Retina (tissue), 1 donor: ENCODE results near the gene GLYATL3.
"Not testable (repeated sequence)": the region's sequence is repeated elsewhere in the genome, so short reads cannot be mapped to it uniquely, and the experiment has no call there.

Experiments used
- DNase-seq: peaks from one replicate; pipeline ENCODE4 v3.0.0-alpha.2; 2016

Gene GLYATL3

DNA sequence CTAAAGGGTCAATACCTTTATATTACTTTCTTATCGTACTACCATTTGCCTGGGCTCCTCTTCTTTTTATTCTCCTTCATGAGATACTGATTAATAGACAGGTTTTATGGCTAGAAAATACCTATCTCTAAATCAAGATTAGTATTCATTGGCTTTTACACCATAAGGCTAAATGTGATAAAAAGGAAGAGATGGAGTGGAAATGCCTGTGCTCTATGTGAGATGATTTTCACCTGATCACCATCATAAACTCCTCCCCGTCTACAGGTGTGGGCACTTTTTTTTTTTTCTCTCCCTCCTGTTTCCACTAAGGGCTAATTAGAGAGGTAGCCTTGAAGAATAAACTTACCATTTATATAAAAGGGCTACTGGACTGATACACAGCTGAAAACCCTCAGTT is at the start of gene GLYATL3:
Gene GLYATL3, plus strand, starts transcription at position 301 of the 400 bp plus-strand sequence. CDS start 12,068 bp downstream, outside the sequence.
- no peak for DNase-seq

DNA sequence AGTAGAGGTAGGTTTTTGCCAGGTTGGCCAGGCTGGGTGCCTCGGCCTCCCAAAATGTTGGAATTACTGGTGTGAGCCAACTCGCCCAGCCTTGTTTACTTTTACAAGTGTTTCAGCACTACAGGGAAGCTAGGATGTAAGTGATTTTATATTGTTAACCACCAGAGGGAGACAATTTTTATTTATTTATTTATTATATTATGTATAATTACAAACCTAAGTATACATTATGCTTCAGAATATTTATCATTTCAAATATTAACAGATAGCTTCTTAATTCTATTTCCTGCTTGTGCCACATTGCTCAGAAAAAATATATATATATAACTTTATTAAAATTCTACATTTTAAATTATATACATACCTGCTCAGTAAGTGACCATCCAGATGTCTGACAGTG is 46.5 kb upstream of the GLYATL3 start:
- no peak for DNase-seq

DNA sequence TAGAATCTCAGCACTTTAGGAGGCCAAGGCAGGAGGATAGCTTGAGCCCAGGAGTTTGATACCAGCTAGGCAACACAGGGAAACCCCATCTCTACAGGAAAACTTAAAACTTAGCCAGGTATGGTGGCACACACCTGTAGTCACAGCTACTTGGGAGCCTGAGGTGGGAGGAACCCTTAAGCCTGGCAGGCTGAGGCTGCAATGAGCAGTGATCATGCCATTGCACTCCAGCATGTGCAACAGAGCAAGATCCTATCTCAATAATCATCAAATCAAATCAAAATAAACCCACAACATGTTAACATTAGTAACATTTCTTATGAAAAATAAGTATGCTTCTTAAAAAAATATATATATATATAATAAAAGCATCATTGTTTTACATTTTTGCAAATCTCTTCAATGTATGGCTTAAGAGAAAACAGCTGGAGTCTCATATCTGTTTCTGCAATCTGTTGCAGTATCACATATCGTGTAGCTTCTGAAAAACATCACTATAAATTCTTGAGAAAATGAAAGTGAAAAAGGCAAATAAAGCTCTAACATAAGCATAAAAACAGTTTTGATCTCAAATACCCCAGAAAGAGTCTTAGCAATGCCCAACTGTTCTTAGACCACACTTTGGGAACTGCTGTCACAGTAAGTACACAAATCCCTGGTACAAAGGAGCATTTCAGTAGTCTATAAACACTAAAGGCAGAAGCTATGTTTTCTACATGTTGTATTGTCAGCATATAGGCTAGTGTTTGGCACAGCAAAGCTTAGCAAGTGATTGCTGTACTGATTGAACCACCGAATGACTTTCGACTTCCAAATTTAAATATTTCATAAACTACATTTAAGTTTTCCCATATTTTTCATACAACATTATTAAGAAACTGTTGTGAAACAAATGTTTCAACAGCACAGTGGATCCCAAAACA is 44.7 kb upstream of the GLYATL3 start:
- DNase-seq, result no peak

DNA sequence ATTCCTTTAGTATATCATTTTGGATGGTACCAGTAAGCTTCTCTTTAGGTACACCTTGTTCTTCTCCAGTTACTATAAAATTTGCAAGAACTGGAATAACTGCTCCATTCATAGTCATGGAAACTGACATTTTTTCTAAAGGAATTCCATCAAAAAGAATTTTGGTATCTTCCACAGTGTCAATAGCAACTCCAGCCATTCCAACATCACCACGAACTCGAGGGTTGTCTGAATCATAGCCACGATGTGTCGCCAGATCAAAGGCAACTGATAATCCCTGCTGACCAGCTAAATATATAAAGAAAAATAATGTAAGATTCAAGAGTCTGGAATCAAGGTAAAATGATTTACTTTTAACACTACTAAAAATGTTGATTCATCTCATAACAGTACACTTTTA is 42.0 kb upstream of the GLYATL3 start:
- DNase-seq, result no peak

DNA sequence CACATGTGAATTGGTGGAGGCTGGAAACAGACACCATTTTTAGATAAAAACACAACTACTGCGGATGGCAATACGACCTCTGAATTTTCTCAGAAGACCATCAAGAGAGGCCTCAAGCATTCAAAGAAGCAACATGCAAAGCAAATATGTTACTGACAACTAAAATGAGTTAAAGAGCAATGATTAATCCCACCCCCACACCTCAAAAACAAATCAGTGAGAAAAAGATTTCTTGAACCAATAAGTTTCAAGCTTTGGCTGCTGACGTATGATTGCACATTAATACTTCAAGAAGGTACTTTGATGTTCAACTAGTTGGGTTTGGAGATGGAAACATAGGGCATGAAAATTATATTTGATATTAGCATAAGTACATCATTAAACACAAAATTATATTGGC is 37.7 kb upstream of the GLYATL3 start:
- peak; percentile 1 for DNase-seq

DNA sequence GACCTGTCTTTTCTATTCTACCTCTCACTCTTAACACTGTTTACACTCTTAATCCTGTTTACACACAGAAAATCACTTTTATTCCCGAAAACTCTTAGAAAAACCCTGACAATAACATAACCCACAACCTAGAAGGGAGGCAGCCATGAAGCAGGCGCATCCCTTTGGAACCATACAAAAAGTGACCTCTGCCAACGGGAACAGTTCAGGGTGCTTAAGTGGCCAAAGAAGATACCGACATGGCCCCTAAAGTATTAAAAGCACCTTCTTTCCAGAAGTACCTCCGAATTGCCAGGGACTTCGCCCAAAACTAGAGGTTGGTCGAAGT is 37.2 kb upstream of the GLYATL3 start:
- DNase-seq, result no peak

DNA sequence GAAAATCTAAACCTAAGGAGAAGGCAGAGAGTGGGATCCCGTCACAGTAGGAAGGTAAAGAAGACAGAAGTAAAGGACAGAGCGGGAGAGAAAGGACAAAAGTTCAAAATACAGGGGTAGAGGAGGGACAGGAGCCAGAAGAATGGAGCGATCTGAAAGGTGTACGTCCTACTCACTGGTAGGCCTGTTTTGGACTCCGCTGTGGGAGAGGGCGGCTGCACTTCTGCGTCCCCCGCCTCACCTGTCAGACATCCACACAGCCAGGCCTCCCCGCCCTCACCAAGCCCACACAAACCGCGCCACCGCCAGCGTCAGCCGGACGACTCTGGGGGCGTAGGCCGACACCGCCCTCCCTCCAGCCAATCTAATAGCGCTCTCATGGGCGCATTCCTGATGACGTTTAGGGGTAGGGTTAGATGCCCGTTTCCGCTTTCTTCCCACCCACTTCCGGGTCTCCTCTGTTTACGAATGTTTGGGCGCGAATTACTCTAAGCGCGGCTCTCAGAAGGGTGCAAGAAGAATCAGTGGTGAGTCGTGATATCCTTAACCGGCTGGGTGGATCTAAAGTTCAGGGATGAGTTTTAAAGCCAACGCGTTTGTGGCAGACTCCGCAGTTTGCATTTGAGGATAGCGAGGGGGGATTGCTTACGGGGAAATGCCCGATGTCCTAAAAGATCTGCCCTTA is 36.7 kb upstream of the GLYATL3 start, which contains the start of the genes CENPQ and MMUT:
Gene CENPQ, plus strand, starts transcription at position 444 of the 685 bp plus-strand sequence. CDS start 6,807 bp downstream, outside the sequence.
Gene MMUT, minus strand, starts transcription at position 327 of the 685 bp plus-strand sequence. CDS start 3,787 bp downstream, outside the sequence.
- DNase-seq, result peak; percentile 94

DNA sequence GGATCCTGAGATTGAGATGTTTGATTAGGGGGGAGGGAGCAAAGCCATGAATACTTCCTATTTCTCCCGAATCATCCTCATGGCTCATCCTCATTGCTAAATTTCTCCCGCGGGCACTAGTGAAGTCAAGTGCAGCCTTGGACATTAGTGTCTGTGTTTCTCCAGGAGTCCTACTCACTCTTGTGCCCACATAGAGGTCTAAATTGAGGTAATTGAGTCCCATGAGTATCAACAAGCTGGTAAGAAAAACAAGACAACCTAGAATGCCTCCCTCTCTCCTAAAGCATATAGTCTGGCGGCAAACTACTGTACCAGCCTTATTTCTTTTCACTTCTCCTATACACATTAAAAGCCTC is 36.1 kb upstream of the GLYATL3 start:
- DNase-seq, result no peak

DNA sequence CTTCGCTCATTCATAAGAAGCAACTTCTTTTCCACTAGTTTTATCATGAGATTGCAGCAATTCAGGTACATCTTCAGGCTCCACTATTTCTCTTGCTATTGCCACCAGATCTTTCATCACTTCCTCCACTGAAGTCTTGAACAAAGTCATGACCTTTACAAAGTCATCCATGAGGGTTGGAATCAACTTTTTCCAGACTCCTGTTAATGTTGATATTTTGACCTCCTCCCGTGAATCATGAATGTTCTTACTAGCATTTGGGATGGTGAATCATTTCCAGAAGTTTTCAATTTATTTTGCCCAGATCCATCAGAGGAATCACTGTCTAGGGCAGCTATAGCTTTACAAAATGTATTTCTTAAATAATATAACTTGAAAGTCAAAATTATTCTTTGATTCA is 35.0 kb upstream of the GLYATL3 start:
- no peak for DNase-seq

DNA sequence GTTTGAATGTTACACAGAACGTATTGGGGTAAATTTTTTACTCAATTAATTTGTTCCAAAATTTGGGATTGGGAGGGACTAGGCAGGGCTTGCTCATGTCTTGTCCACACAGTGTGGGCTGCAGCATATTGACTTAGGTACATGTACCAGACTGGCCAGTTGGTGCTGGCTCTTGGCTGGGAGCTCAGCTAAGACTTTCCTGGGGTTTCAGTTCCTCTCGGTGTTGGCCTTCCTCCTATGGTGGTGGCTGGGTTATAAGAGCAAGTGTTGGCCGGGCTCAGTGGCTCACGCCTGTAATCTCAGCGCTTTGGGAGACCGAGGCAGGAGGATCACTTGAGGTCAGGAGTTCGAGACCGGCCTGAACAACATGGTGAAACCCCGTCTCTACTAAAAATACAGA is 31.7 kb upstream of the GLYATL3 start:
- DNase-seq, result no peak

DNA sequence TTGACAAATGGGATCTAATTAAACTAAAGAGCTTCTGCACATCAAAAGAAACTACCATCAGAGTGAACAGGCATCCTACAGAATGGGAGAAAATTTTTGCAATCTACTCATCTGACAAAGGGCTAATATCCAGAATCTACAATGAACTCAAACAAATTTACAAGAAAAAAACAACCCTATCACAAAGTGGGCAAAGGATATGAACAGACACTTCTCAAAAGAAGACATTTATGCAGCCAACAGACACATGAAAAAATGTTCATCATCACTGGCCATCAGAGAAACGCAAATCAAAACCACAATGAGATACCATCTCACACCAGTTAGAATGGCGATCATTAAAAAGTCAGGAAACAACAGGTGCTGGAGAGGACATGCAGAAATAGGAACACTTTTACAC is 23.2 kb upstream of the GLYATL3 start:
- not testable (repeated sequence) for DNase-seq

DNA sequence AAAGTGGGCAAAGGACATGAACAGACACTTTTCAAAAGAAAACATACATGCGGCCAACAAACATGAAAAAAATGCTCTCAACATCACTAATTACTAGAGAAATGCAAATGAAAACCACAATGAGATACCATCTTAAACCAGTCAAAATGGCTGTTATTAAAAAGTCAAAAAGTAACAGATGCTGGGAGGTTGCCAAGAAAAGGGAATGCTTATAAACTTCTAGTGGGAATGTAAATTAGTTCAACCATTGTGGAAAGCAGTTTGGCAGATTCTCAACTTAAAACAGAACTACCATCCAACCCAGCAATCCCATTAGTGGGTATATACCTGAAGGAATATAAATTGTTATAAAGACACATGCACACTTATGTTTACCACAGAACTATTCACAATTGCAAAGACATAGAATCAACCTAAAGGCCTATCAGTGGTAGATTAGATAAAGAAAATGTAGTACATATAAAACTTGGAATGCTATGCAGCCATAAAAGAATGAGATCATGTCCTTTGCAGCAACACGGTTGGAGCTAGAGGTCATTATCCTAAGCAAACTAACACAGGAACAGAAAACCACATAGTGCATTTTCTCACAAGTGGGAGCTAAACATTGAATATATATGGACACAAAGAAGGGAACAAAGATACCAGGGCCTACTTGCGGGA is 20.3 kb upstream of the GLYATL3 start:
- no peak for DNase-seq

DNA sequence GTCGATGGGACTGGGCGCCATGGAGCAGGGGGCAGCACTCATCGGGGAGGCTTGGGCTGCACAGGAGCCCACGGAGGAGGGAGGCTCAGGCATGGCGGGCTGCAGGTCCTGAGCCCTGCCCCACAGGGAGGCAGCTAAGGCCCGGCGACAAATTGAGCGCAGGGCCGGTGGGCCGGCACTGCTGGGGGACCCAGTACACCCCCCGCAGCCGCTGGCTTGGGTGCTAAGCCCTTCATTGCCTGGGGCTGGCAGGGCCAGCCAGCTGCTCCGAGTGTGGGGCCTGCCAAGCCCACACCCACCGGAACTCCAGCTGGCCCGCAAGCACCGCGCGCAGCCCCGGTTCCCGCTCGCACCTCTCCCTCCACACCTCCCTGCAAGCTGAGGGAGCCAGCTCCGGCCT is 17.9 kb upstream of the GLYATL3 start:
- DNase-seq, result not testable (repeated sequence)

DNA sequence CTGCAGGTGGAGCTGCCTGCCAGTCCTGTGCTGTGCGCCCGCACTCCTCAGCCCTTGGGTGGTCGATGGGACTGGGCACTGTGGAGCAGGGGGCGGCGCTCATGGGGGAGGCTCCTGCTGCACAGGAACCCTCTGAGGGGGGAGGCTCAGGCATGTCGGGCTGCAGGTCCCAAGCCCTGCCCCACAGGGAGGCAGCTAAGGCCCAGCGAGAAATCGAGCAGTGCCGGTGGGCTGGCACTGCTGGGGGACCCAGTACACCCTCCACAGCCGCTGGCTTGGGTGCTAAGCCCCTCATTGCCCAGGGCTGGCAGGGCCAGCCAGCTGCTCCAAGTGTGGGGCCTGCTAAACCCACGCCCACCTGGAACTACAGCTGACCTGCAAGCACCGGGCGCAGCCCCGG is 16.3 kb upstream of the GLYATL3 start:
- not testable (repeated sequence) for DNase-seq

DNA sequence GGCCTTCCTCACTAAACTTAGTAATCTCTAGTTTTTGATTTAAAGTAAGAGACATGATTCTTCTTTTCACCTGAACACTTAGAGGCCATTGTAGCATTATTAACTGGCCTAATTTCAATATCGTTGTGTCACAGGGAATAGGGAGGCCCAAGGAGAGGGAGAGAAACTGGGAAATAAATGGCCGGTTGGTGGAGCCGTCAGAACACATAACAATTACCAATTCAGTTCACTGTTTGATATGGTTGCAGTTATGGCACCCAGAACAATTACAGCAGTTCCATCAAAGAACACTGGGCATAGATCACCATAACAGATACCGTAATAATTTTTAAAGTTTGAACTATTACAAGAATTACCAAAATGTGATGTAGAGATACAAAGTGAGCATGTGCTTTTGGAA is 9.1 kb upstream of the GLYATL3 start:
- no peak for DNase-seq

DNA sequence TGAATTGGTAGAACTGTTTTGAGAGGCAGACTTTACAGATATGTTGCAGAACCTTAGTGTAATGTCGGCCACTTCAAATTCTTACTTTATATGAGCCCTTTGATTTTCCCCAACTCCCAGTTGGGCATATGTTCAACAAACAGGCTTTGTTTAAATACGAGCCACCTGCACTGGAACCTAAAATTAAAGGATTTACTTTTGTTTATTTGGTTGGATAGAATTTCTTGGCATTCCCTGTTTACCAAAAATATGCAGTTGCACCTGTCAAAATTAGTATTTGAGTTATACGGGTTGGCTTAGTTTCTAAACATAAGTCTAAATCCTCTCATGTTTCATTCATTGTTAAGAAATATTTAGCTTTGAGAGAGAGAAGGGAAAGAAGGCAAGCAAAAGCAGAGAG is 2.4 kb upstream of the GLYATL3 start:
- DNase-seq, result no peak

DNA sequence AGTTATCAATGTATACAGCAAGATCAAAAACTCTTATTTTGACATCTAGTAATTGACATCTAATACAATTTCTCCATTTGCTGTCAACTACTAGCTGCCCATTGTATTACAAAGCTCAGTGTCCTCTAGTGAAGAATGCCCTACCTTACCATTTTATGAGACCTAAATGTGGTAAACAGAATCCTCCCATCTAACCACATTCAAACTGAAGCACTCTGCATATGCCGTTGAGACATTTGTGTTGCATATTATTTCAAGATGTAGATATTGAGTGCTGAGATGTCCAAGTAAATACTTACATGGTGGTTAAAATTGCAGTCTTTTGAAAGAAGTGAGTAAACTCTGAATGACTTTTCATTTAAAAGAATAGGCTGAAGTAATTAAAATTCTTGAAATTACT is 597 bp upstream of the GLYATL3 start:
- no peak for DNase-seq

DNA sequence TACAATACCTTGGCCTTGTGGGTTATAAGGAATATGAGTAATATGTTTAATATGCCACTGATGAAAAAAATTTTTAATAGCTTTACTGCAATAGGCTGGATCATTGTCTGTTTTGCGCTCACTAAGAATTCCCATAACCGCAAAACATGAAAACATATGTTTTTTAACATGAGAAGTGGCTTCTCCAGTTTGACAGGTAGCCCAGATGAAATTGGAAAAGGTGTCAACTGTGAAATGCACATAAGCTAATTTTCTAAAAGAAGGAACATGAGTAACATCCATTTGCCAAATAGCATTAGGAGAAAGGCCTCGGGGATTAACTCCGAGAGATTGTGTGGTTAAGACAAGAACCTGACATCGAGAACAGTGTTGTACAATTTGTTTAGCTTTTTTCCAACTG is 4.9 kb downstream of the GLYATL3 start:
- no peak for DNase-seq

DNA sequence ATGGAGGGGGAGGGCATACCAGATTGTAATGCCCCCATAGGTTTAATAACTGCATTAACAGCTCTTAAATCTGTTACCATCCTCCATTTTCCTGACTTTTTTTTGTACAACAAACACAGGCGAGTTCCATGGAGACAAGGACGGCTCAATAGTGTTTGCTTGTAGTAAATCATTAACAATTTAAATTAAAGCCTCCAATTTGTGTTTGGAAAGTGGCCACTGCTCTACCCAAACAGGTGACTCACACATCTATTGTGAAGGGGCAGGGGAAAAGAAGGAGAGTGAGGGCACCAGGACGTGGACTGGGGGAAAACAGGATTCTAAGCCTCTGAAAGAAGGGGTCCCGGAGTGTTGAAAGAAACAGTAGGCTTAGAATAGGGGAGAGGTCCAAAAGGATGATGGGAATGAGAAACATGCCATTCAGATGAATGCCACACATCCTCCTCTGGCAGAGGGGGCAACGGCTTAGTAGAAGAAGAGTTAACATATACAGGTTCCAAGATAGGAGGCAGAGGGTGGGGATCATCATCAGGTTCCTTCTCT is 6.9 kb downstream of the GLYATL3 start:
- no peak for DNase-seq

DNA sequence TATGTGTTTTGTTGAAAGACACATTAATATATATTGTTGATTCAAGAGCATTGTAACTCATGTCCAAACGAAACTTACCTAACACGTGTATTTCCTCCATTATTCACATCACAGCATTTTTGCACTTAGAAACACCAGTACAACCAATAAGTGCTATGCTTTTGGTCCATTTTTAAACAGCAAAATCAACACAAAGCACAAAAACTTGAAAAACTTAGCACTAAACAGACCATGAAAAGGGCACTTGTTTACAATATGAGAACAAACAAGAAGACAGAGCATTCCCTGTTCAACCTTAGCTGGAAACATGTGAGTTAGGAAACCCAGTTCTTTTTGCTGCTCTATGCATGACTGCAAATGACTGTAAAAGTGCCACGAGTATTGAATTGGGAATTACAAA is 9.6 kb downstream of the GLYATL3 start:
- DNase-seq, result no peak

DNA sequence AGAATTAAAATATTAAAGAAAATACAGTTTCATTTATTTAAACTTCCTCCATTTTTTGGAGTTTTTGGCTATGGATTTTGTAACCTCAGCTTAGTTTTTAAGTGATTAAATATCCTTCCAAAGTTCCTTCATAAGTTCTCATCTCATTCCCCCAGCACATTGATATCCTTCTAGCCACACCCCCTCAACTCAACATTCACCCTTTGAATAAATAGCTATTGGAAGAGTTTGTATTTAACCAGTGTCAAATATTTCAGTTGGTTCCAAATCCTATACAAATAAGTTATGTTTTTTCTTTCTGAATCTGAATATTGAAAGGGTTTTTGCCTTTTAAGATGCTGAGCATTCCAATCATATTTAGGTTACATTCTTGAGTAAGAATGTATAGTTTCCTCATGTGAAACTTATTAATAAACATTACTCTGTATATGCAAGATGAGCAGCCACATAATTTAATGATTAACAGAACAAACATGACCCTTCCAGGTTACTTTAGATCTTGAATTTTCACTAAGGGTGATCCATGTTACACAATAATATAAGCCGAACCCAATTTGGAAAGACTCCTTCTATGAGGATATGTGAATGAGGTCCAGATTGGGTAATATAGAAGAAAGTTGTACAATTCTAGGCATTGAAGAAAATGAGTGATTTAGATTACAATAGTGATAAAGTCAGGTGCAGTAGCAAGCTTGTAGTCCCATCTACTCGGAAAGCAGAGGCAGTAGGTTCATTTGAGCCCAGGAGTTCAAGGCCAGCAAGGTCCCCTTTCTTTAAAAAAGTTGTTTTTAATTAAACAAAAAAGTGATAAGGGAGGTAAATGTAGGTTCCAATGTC is 13.6 kb downstream of the GLYATL3 start:
- no peak for DNase-seq
